ENCODE results near the gene TMEM151A. TPM values are rescaled to one million over a fixed set of nuclear protein-coding genes. Genes with fewer than 3 reads are reported as not detected.

The TMEM151A gene
- total RNA-seq, 4 donors from 2014 or later, result 1.6 to 14.8 (median 9.1) TPM; not detected in 1

DNA sequence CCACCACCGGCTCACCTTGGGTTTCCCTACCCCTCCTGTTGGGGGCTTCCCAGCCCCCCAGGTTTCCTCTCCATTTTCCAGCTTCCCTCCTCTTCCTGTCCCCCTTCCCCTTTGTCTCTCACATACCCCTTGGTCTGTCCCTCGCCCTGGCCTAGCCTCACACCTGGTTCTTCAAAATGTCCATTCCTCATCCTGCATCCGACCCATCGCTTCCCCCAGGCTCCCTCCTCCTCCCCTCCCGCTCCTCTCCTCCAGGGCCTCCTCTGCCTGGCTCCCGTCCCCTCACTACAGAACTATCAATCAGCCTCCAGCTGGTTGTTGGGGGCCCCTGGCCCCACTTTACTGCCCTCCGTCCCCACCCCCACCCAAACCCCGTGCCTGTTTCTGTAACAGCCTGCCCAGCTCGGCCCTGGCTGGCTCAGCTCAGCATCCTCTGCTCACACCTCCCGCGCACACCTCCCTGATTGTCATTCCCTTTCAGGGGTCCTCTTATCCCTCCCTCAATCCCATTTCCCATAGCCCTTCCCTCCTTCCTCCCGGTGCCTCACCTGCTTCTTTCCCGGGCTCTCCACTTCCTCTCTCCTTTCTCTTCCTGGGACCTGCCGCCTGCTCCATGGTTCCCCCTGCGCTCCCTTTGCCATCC, 12.5 kb upstream of the TMEM151A start:
- no peak for DNase-seq (ENCODE audit: low spot score)
- TF ChIP-seq, protein P1, sequence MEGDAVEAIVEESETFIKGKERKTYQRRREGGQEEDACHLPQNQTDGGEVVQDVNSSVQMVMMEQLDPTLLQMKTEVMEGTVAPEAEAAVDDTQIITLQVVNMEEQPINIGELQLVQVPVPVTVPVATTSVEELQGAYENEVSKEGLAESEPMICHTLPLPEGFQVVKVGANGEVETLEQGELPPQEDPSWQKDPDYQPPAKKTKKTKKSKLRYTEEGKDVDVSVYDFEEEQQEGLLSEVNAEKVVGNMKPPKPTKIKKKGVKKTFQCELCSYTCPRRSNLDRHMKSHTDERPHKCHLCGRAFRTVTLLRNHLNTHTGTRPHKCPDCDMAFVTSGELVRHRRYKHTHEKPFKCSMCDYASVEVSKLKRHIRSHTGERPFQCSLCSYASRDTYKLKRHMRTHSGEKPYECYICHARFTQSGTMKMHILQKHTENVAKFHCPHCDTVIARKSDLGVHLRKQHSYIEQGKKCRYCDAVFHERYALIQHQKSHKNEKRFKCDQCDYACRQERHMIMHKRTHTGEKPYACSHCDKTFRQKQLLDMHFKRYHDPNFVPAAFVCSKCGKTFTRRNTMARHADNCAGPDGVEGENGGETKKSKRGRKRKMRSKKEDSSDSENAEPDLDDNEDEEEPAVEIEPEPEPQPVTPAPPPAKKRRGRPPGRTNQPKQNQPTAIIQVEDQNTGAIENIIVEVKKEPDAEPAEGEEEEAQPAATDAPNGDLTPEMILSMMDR (IDR thresholded peaks at IDR 0.05), result no peak
- no peak for ATAC-seq (ENCODE audit: low FRiP score)

DNA sequence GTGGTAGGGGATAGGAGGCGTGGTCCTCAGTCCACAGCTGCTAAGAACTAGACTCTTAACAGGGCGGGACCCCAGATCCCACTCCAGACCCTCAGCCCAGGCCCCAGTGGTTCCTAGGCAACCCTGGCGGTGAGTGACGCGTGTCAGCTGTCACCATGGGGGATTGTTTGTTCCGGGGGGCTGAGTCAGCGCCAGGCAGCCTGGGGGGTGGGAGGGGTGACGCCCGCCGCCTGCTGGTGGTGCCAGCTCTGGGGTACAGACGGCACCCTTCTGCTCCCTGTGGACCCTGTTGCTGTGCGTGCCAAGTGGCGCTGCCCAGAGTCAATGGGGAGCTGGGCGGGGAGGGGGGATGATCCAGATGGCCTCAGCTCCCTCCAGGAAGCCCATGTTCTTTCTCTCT, 11.3 kb upstream of the TMEM151A start:
- TF ChIP-seq, protein P1 (IDR thresholded peaks at IDR 0.05), result no peak
- DNase-seq (ENCODE audit: low spot score), result no peak
- ATAC-seq (ENCODE audit: low FRiP score), result no peak

DNA sequence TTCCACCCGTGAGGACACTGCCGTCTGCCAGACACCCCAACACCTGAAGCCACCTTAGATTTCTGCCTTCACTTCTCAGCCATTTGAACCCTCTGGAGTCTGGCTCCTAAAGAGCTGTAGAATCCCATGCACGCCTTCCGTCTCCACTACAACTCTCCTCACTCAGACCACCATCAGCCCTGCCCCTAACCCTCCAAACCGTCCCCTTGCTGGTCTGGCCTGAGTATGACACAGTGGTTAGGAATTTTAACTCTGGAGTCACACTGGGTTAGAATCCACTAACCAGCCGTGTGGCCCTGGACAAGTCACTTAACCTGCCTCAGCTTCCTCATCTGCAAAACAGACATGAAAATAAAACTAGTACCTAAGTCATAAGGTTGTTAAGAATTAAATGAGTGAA, 10.7 kb upstream of the TMEM151A start:
- DNase-seq (ENCODE audit: low spot score) (no peak), ATAC-seq (ENCODE audit: low FRiP score) (no peak)
- TF ChIP-seq, protein P1 (IDR thresholded peaks at IDR 0.05), result no peak

DNA sequence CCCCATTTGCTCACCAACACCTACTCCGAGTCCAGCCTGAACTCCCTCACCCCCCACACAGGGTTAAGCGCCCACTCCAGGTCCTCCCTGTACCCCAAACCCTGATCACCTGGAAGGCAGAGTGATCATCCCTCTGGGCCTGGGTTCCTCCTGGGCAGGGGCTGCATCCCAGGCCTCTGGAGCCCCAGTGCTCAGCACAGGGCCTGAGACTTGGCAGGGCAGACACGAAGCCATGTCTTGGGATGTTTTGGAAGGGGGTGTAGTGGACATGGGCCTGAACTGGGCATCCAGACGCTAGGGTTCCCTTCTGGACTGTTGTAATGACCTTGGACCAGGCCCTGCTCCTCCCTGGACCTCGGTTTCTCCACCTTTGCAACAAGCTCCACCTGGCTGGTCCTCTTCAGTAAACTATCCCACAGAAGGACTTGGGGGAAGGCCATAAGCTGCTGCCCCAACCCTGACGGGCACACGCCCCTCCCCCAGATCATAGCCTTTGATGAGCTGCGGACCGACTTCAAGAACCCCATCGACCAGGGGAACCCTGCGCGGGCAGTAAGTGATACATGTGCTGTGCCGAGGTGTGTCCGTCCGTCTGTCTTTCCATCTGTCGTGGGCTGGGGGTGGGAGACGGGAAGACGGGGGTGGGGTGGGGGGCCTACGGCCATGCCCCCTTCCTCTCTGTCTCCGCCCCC, 9.8 kb upstream of the TMEM151A start:
- ATAC-seq (ENCODE audit: low FRiP score) (no peak), DNase-seq (ENCODE audit: low spot score) (no peak)
- TF ChIP-seq, protein P1 (IDR thresholded peaks at IDR 0.05), result no peak

DNA sequence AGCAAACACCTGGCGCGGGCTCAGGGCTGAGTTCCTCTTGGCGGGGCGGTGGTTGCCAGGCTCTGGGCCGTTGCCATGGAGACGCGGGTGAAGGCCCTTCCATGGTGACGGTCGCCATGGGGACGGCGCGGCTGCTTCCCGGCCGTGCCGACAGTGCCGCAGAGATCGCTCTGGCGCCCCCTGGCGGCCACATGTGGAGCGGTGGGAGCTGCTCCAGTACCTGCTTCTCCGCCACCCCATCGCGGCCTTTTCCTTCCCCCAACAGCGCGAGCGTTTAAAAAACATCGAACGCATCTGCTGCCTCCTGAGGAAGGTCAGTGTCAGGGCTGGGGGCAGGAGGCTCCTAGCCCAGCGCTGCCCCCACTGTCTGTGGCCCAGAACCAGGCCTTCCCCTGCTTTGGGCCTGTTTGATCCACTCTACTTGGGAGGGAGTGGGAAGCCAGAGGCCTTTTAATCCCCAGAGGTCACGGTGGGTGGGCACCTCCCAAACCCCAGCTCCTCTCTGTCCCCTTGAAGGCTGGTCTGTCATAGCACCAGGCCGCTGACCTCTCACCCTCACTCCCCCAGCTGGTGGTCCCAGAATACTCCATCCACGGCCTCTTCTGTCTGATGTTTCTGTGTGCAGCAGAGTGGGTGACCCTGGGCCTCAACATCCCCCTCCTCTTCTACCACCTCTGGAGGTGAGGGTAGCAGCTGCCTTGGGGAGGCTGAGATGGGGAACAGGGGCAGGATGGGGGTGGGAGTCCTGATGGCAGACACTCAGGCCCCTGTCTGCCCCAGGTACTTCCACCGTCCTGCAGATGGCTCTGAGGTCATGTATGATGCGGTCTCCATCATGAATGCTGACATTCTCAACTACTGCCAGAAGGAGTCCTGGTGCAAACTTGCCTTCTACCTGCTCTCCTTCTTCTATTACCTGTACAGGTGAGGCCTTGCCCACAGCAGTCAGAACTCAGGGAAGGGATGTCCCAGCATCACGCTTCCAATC, 8.9 kb upstream of the TMEM151A start:
- peak; percentile 66 for ATAC-seq (ENCODE audit: low FRiP score)

DNA sequence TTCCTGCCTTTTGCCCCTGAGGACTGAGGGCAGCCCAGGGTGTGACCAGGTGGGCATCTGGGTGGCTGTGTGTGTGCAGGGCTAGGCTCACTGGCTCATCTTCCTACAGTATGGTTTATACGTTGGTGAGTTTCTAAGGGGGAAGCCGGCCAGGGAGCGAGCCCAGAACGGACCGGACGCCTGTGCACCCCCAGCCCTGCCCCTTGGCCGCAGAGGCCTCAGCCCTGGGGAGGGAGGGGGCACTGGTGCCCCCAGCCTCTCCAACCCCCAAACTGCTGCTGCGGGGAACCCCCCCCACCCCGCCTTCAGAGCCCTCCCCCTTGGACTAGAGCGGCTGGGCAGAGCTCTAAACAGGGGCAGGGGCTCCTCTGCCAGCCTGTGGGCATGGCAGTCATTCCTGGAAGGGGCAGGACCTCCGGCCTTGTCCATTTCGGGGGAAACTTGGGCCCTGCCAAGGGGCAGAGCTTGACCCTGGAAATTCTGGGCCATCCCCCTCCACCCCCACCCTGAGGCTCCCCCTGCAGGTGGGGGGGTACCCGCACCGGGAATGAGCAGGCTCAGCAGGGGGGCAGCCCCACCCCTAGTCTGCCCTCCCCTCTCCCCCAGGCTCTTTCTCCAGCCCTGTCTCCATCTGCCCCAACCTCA, 8.1 kb upstream of the TMEM151A start:
- TF ChIP-seq, protein P1 (IDR thresholded peaks at IDR 0.05), result no peak
- no peak for ATAC-seq (ENCODE audit: low FRiP score)
- DNase-seq (ENCODE audit: low spot score), result no peak

More for the DNA sequence above, 8.9 kb upstream of the TMEM151A start:
- peak; percentile 98 for DNase-seq (ENCODE audit: low spot score)
- TF ChIP-seq, protein P1 (IDR thresholded peaks at IDR 0.05), result peak in 2 of 3 donors; percentile 92 to 95
